ENCODE data around the gene KCNC4. TPM values are rescaled to one million over a fixed set of nuclear protein-coding genes. Genes with fewer than 3 reads are reported as not detected.

The KCNC4 gene
- total and polyA plus RNA-seq, 2 of the 4 experiments (the other 2 are of a cell fraction): 0.18 to 2.3 TPM

- H3K79me1 ChIP-seq (ENCODE audit: low read depth in 1 of 2, low read length in 2 of 2): no peaks in the 10 kb centered on the region
- H2AK9ac ChIP-seq (replicated peaks; ENCODE audit: low read depth, low read length, poor library complexity): no peak overlapping the region
- TF ChIP-seq RFX5 (IDR thresholded peaks at IDR 0.05; ENCODE audit: low read depth, low read length) (no peak), USF2 (IDR thresholded peaks at IDR 0.05; ENCODE audit: low read depth, low read length) (no peak), RCOR1 (IDR thresholded peaks at IDR 0.05; ENCODE audit: insufficient replicate concordance, low read length) (no peak), CTCF (conservative IDR thresholded peaks at IDR 0.05; ENCODE audit: low read depth, low read length) (no peak), POLR2A (IDR thresholded peaks at IDR 0.05; ENCODE audit: low read depth, low read length) (no peak), RAD21 (IDR thresholded peaks at IDR 0.05; ENCODE audit: low read length) (no peak), ELK1 (IDR thresholded peaks at IDR 0.05; ENCODE audit: borderline replicate concordance, low read depth, low read length) (no peak), CHD1 (IDR thresholded peaks at IDR 0.05; ENCODE audit: low read depth, low read length) (no peak), BHLHE40 (IDR thresholded peaks at IDR 0.05; ENCODE audit: low read depth, low read length) (no peak), MAZ (IDR thresholded peaks at IDR 0.05; ENCODE audit: borderline replicate concordance, low read depth, low read length) (no peak), MAFK (IDR thresholded peaks at IDR 0.05; ENCODE audit: low read depth, low read length) (no peak)
- no peaks in the 10 kb centered on the region for H4K20me1 ChIP-seq (ENCODE audit: insufficient read depth, low read length)
- no peak overlapping the region for H2BK20ac ChIP-seq (ENCODE audit: low read depth, low read length)
- H2AK5ac ChIP-seq (ENCODE audit: low read depth, low read length): no peak overlapping the region
- no peaks in the 10 kb centered on the region for H3K36me3 ChIP-seq (ENCODE audit: control insufficient read depth, insufficient read depth, low read length)
- H2BK5ac ChIP-seq (ENCODE audit: low read depth, low read length, poor library complexity, severe bottlenecking): no peak overlapping the region
- no peaks in the 10 kb centered on the region; the same call in 1 of the 2 replicates for H3K9me1 ChIP-seq (ENCODE audit: insufficient read depth, low read length)
- no CpG with 5 or more reads among the region's 10 CpGs for WGBS, 2 experiments (ENCODE audit: extremely low coverage in 2 of 2, insufficient read length in 1 of 2)
- H4K8ac ChIP-seq (ENCODE audit: low read depth in 2 of 2, low read length in 2 of 2): no peak overlapping the region
- no peak overlapping the region for H3K14ac ChIP-seq (replicated peaks; ENCODE audit: low read depth, low read length)
- no peak for DNase-seq
- ChIA-PET POLR2A (ENCODE audit: unreplicated experiment) (no interaction called here), CTCF (interaction anchor here (0.7 to 1.0 kb wide), 2 partner anchors 9 to 272 kb away, joined by 3 to 4 read pairs; no protein-coding TSS in a partner anchor)
- no peak overlapping the region for H3K18ac ChIP-seq (ENCODE audit: low read depth, low read length)
- H3K4me1 ChIP-seq (ENCODE audit: control insufficient read depth, insufficient read depth, low read length): peaks cover 3% of the 10 kb centered on the region; the same call in 1 of the 2 replicates
- H3K56ac ChIP-seq (ENCODE audit: extremely low read depth, insufficient read depth, low read length): no peak overlapping the region
- BruUV-seq (replicated peaks): no TSS peak
- dilution Hi-C loops (cut with HindIII; ENCODE audit: low sequenced_read_pairs, unreplicated experiment) (no loop called here), intact Hi-C loops (cut with micrococcal nuclease) (no loop called here), in situ Hi-C loops (cut with MboI; ENCODE audit: low sequenced_read_pairs) (no loop called here)
- H3K4me2 ChIP-seq (ENCODE audit: low read depth, low read length): no peak overlapping the region
- ATAC-seq (ENCODE audit: low read depth): peak; percentile 76
- no peak overlapping the region for H4K91ac ChIP-seq (ENCODE audit: insufficient read depth, low read depth, low read length)
- no peak overlapping the region for H3K23ac ChIP-seq (ENCODE audit: low read depth, low read length)
- H3K9ac ChIP-seq (ENCODE audit: low read depth, low read length): no peak overlapping the region
- no peak overlapping the region for H2AFZ ChIP-seq (replicated peaks; ENCODE audit: low read length, poor library complexity)
- H4K5ac ChIP-seq (ENCODE audit: low read depth, low read length): no peak overlapping the region
- H2BK120ac ChIP-seq (ENCODE audit: low read depth, low read length): no peak overlapping the region
- H2BK15ac ChIP-seq (ENCODE audit: low read depth, low read length): no peak overlapping the region
- H3K27me3 ChIP-seq (ENCODE audit: control insufficient read depth, insufficient read depth, low read length): peaks cover 27% of the 10 kb centered on the region
- H3K4ac ChIP-seq (ENCODE audit: low read depth, low read length): no peak overlapping the region
- H3K9me3 ChIP-seq (ENCODE audit: control insufficient read depth, insufficient read depth, low read length): no peaks in the 10 kb centered on the region
- H3K27ac ChIP-seq (ENCODE audit: insufficient read depth, low read length): no peak overlapping the region
- no peak overlapping the region for H3K4me3 ChIP-seq (ENCODE audit: insufficient read depth, low read depth, low read length)
Measured at GRCh38 chr1:110187139-110187890, 22.8 kb upstream of the KCNC4 start.
